Natural killer cell (primary cell): Measurements from ENCODE around the gene ASH1L. TPM values are rescaled to one million over a fixed set of nuclear protein-coding genes. Genes with fewer than 3 reads are reported as not detected.
A peak's percentile ranks its signal among the peaks of the same experiment; 100 is the strongest.
"Not testable (repeated sequence)": the region's sequence is repeated elsewhere in the genome, so short reads cannot be mapped to it uniquely, and the experiment has no call there.

Source experiments
- ATAC-seq, 3 donors: fragments of 150-1000 bp in 2 of 3; fragments of 200-7000 bp in 1 of 3; cut with Tn5 transposase; 1 replicate in 1 of 3; 2 replicates in 2 of 3; pipeline ENCODE4 v1.10.0; 2021; ENCODE audit warnings: mild to moderate bottlenecking in 2 of 3, moderate library complexity in 2 of 3
- DNase-seq, 2 donors: peaks; one replicate each; pipeline versions ENCODE4 v3.0.0 to v3.0.0-alpha.2; 2013 to 2021; ENCODE audit warnings: mixed read lengths in 1 of 2
- H3K27ac ChIP-seq: one replicate; pipeline ENCODE4 v1.5.1; 2013; ENCODE audit warnings: mild to moderate bottlenecking, low read length
- H3K27me3 ChIP-seq: one replicate; pipeline ENCODE4 v1.6.1; 2013; ENCODE audit warnings: low read length; ENCODE audit not compliant: control insufficient read depth, insufficient read depth
- H3K36me3 ChIP-seq: one replicate; pipeline ENCODE4 v1.6.1; 2013; ENCODE audit warnings: low read length; ENCODE audit not compliant: control insufficient read depth, insufficient read depth
- H3K4me1 ChIP-seq: one replicate; pipeline ENCODE4 v1.6.1; 2013; ENCODE audit warnings: low read length; ENCODE audit not compliant: control insufficient read depth, insufficient read depth
- H3K4me3 ChIP-seq: one replicate; pipeline ENCODE4 v1.5.1; 2013; ENCODE audit warnings: low read length
- H3K9me3 ChIP-seq: one replicate; pipeline ENCODE4 v1.6.1; 2013; ENCODE audit warnings: low read length; ENCODE audit not compliant: control insufficient read depth, insufficient read depth
- H3K27ac Mint-ChIP-seq, 2 donors: one replicate each; pipeline ENCODE4 v1.8.0; 2022; ENCODE audit warnings: mild to moderate bottlenecking in 2 of 2, mixed read lengths in 2 of 2, moderate library complexity in 1 of 2
- H3K27me3 Mint-ChIP-seq, 2 donors: one replicate each; pipeline ENCODE4 v1.8.0; 2022; ENCODE audit warnings: low read depth in 2 of 2, mixed read lengths in 2 of 2
- H3K36me3 Mint-ChIP-seq: one replicate; pipeline ENCODE4 v1.8.0; 2022; ENCODE audit warnings: mixed read lengths
- H3K4me1 Mint-ChIP-seq, 2 donors: one replicate each; pipeline ENCODE4 v1.8.0; 2022; ENCODE audit warnings: mixed read lengths in 2 of 2
- H3K4me3 Mint-ChIP-seq: one replicate; pipeline ENCODE4 v1.8.0; 2022; ENCODE audit warnings: mild to moderate bottlenecking, moderate library complexity, mixed read lengths
- H3K9me3 Mint-ChIP-seq, 2 donors: one replicate each; pipeline ENCODE4 v1.8.0; 2022; ENCODE audit warnings: mixed read lengths in 2 of 2
- WGBS: methylation state at CpG from one replicate; pipeline ENCODE4 v1.1.7; 2013; ENCODE audit warnings: missing lambda C conversion rate; ENCODE audit not compliant: insufficient coverage; 5-methylcytosine and 5-hydroxymethylcytosine counted together
- intact Hi-C: fragments of 100-400 bp; cut with micrococcal nuclease; formaldehyde crosslinking; loops from one replicate; pipeline ENCODE4 v1.14.2; 2022
- total RNA-seq, 4 donors: library from RNA; stranded (reverse); fragments of 120-200 nt in 1 of 4; gene quantifications; one replicate each; pipeline versions ENCODE4 v1.2.3 to v1.2.4, GENCODE V29; 2013 to 2022
- TF ChIP-seq, protein P1 (sequence below): fragments of 200-600 bp; IDR thresholded peaks from one replicate; pipeline ENCODE4 v1.8.0; 2022; ENCODE audit warnings: antibody characterized with exemption

The ASH1L gene
- total RNA-seq, 3 donors from 2014 or later (not counting 1 experiment from before 2014, with no cell fraction given): 82.2 to 99.5 (median 91.9) TPM

DNA sequence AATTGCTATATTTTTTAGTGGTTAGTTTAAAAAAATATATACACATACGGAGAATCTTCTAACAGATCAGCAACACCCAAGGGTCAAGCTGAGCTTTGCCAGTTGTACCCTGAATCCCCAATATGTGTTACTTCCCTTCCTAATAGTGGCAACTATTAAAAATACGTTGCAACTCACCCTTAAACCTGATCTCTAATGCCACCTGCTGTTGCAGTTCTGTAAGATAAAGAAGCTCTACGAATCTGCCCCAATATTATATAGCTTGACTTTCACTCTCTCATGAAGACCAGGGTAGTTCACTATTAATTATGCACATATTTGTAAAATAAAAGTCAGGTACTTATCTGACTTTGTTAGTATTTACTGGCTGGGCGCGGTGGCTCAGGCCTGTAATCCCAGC lies 58.4 kb downstream of the ASH1L start:
- Histone ChIP-seq H3K27me3 (no peaks in the 10 kb centered on the region), H3K27ac (no peak overlapping the region), H3K4me1 (peaks cover 7% of the 10 kb centered on the region), H3K36me3 (no peaks in the 10 kb centered on the region), H3K4me3 (no peak overlapping the region), H3K9me3 (no peaks in the 10 kb centered on the region)
- H3K9me3 Mint-ChIP-seq: no peaks in the 10 kb centered on the region
- TF ChIP-seq, protein P1, sequence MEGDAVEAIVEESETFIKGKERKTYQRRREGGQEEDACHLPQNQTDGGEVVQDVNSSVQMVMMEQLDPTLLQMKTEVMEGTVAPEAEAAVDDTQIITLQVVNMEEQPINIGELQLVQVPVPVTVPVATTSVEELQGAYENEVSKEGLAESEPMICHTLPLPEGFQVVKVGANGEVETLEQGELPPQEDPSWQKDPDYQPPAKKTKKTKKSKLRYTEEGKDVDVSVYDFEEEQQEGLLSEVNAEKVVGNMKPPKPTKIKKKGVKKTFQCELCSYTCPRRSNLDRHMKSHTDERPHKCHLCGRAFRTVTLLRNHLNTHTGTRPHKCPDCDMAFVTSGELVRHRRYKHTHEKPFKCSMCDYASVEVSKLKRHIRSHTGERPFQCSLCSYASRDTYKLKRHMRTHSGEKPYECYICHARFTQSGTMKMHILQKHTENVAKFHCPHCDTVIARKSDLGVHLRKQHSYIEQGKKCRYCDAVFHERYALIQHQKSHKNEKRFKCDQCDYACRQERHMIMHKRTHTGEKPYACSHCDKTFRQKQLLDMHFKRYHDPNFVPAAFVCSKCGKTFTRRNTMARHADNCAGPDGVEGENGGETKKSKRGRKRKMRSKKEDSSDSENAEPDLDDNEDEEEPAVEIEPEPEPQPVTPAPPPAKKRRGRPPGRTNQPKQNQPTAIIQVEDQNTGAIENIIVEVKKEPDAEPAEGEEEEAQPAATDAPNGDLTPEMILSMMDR: no peak
- H3K27me3 Mint-ChIP-seq: no peaks in the 10 kb centered on the region
- WGBS: 71% methylated on average over 4 of the region's 5 CpGs
- H3K27ac Mint-ChIP-seq: peak overlapping the region in 1 of 2 donors; percentile 13
- peaks cover 29% of the 10 kb centered on the region in 2 donors for H3K4me1 Mint-ChIP-seq
- ATAC-seq (peak in 2 of 3 donors; percentile 40 to 63), DNase-seq (peak in 1 of 2 donors; percentile 57)
- no peaks in the 10 kb centered on the region for H3K36me3 Mint-ChIP-seq
- no peak overlapping the region for H3K4me3 Mint-ChIP-seq
- intact Hi-C loops: loop anchor here (10.0 kb wide), 1 partner anchor 249 kb away; the partner anchor contains the start of gene ENTREP3

DNA sequence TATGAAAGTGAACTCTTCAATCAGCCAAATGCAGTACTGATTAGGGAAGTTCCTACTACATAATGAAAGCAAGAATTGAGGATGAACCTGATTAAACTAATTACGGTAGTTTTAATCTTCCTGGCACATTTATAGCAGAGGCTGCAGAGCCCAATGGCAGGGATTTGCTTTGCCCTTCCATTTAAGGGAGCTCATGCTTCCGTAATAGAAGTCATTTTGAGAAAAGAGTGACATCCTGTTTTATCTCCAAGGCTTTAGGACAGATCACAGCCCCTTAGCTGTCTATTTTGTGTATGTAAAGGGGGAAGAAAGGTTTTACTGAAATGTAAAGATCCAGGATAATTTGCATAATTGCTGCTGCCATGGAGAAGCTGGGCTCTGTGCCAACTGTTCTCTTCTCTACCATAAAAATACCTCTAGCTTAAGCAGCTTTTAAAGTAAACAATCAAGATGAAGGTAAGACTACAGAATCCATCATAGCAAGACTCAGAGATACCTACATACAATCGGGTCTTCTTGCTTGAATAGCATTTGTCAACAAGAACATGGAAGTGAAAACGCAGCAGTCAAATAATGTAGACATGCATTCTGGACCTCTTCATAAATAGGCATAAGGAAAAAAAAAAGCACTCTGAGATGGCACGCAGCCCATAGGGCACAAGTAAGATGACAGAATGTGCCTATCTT lies 62.5 kb downstream of the ASH1L start:
- WGBS: 65% methylated on average over 5 of the region's 5 CpGs
- Histone ChIP-seq H3K9me3 (no peaks in the 10 kb centered on the region), H3K4me1 (peaks cover 2% of the 10 kb centered on the region), H3K36me3 (peaks cover 3% of the 10 kb centered on the region), H3K27ac (peak overlapping the region; percentile 39), H3K4me3 (no peak overlapping the region), H3K27me3 (no peaks in the 10 kb centered on the region)
- Mint-ChIP-seq H3K4me1 (peaks cover 26 to 36% of the 10 kb centered on the region in 2 donors), H3K9me3 (no peaks in the 10 kb centered on the region), H3K36me3 (no peaks in the 10 kb centered on the region), H3K4me3 (no peak overlapping the region), H3K27ac (peak overlapping the region; percentile 15 to 64), H3K27me3 (no peaks in the 10 kb centered on the region)
- DNase-seq (peak in 1 of 2 donors; percentile 19), ATAC-seq (no peak)
- intact Hi-C loops: loop anchor here (10.0 kb wide), 1 partner anchor 245 kb away; the partner anchor contains the start of gene ENTREP3
- TF ChIP-seq, protein P1: no peak

DNA sequence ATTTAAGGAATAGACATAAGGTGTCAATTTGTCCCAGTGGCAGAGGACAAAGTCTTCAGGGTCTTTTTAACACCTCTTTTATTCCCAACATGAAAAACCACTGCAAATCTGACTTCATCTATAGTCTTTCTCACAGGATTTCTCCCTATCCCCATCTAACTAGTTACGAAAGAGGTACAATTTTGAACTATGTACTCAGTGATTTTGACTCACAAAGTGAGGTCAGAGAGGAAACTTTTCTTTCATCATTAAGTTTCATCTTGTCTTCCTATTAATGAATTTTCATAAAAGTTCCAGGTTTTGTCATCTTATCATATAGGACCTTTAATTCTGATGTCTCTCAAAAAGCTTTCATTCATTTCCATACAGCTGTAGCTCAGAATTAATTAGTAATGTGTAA lies 63.3 kb downstream of the ASH1L start:
- peaks cover 2% of the 10 kb centered on the region for H3K4me1 ChIP-seq
- H3K27me3 Mint-ChIP-seq: no peaks in the 10 kb centered on the region
- TF ChIP-seq, protein P1: no peak
- no peaks in the 10 kb centered on the region for H3K27me3 ChIP-seq
- ATAC-seq: no peak
- peaks cover 29 to 39% of the 10 kb centered on the region in 2 donors for H3K4me1 Mint-ChIP-seq
- H3K9me3 Mint-ChIP-seq: no peaks in the 10 kb centered on the region
- no peaks in the 10 kb centered on the region for H3K9me3 ChIP-seq
- H3K27ac ChIP-seq: no peak overlapping the region
- no peak overlapping the region for H3K4me3 Mint-ChIP-seq
- intact Hi-C loops: no loop called here
- H3K4me3 ChIP-seq: no peak overlapping the region
- H3K27ac Mint-ChIP-seq: peak overlapping the region; percentile 15 to 64
- H3K36me3 Mint-ChIP-seq: no peaks in the 10 kb centered on the region
- WGBS: 100% methylated on average over 1 of the region's 1 CpG
- DNase-seq: no peak
- H3K36me3 ChIP-seq: peaks cover 3% of the 10 kb centered on the region

DNA sequence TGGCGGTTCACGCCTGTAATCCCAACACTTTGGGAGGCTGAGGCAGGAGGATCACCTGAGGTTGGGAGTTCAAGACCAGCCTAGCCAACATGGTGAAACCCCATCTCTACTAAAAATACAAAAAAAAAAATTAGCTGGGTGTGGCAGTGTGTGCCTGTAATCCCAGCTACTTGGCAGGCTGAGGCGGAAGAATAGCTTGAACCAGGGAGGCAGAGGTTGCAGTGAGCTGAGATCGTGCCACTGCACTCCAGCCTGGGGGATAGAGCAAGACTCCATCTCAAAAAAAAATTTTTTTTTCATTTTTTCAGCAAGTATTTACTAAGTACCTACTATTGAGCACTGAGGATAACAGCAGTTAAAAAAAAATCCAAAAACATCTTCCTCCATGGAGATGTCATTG lies 69.0 kb downstream of the ASH1L start:
- H3K4me1 Mint-ChIP-seq: peaks cover 20 to 26% of the 10 kb centered on the region in 2 donors
- H3K9me3 Mint-ChIP-seq, H3K4me1 ChIP-seq, H3K27me3 ChIP-seq, H3K36me3 Mint-ChIP-seq, H3K27ac Mint-ChIP-seq, DNase-seq, H3K9me3 ChIP-seq, H3K27ac ChIP-seq, H3K4me3 ChIP-seq, intact Hi-C loops, H3K36me3 ChIP-seq, ATAC-seq, H3K4me3 Mint-ChIP-seq, H3K27me3 Mint-ChIP-seq: not testable (repeated sequence)
- WGBS: 94% methylated on average over 2 of the region's 4 CpGs

DNA sequence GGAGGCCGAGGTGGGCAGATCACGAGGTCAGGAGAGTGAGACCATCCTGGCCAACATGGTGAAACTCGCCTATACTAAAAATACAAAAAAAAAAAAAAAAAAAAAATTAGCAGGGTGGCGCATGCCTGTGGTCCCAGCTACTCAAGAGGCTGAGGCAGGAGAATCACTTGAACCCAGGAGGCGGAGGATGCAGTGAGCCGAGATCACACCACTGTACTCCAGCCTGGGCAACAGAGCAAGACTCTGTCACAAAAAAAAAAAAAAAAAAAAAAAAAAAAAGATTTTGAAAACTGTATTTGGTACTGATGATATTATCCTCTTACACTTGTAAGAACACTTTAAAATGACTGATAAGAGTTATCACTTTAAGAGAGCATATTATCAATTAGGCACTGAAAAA lies 74.2 kb downstream of the ASH1L start:
- H3K9me3 ChIP-seq, H3K36me3 Mint-ChIP-seq, H3K27ac ChIP-seq, H3K4me3 ChIP-seq, H3K4me3 Mint-ChIP-seq, H3K27me3 Mint-ChIP-seq, DNase-seq, H3K27ac Mint-ChIP-seq, H3K4me1 ChIP-seq, H3K27me3 ChIP-seq, ATAC-seq, H3K9me3 Mint-ChIP-seq, H3K36me3 ChIP-seq, intact Hi-C loops: not testable (repeated sequence)
- WGBS: 96% methylated on average over 4 of the region's 6 CpGs
- peaks cover 5 to 10% of the 10 kb centered on the region in 2 donors for H3K4me1 Mint-ChIP-seq
